ENCODE results near the gene GRIK2. TPM values are rescaled to one million over a fixed set of nuclear protein-coding genes. Genes with fewer than 3 reads are reported as not detected.

GRIK2 gene
- total RNA-seq, 1 donor from 2014 or later, result 11.3 TPM

- Histone ChIP-seq H3K9me3 (replicated peaks) (no peaks in the 10 kb centered on the region), H3K4me3 (no peak overlapping the region), H3K4me1 (no peaks in the 10 kb centered on the region), H3K27ac (replicated peaks) (no peak overlapping the region), H3K36me3 (no peaks in the 10 kb centered on the region), H3K27me3 (ENCODE audit: low read depth) (no peaks in the 10 kb centered on the region)
- TF ChIP-seq CTCF (IDR thresholded peaks at IDR 0.05; ENCODE audit: borderline replicate concordance), result no peak
- intact Hi-C loops (cut with micrococcal nuclease), result no loop called here
- DNase-seq, result no peak
These were observed 144.3 kb downstream of the GRIK2 start for GRCh38 chr6:101537753-101538316.

- no peaks in the 10 kb centered on the region for H3K9me3 ChIP-seq (replicated peaks)
- no peak for TF ChIP-seq CTCF (IDR thresholded peaks at IDR 0.05; ENCODE audit: borderline replicate concordance)
- DNase-seq, result no peak
- H3K36me3 ChIP-seq, result no peaks in the 10 kb centered on the region
- H3K27me3 ChIP-seq (ENCODE audit: low read depth), result no peaks in the 10 kb centered on the region
- intact Hi-C loops (cut with micrococcal nuclease), result no loop called here
- H3K27ac ChIP-seq (replicated peaks), result no peak overlapping the region
- no peaks in the 10 kb centered on the region for H3K4me1 ChIP-seq
- no peak overlapping the region for H3K4me3 ChIP-seq
These were observed 146.2 kb downstream of the GRIK2 start for GRCh38 chr6:101539510-101540245.

- no peaks in the 10 kb centered on the region for H3K4me1 ChIP-seq
- H3K9me3 ChIP-seq (replicated peaks), result no peaks in the 10 kb centered on the region
- no peak for DNase-seq
- H3K36me3 ChIP-seq, result no peaks in the 10 kb centered on the region
- no peak overlapping the region for H3K27ac ChIP-seq (replicated peaks)
- intact Hi-C loops (cut with micrococcal nuclease), result no loop called here
- no peaks in the 10 kb centered on the region for H3K27me3 ChIP-seq (ENCODE audit: low read depth)
- H3K4me3 ChIP-seq, result no peak overlapping the region
- TF ChIP-seq CTCF (IDR thresholded peaks at IDR 0.05; ENCODE audit: borderline replicate concordance), result no peak
These were observed 148.4 kb downstream of the GRIK2 start for GRCh38 chr6:101541894-101542293.

GRCh38 chr6:101543796-101544195, 150.3 kb downstream of the GRIK2 start:
- Histone ChIP-seq H3K4me3 (no peak overlapping the region), H3K27ac (replicated peaks) (no peak overlapping the region), H3K27me3 (ENCODE audit: low read depth) (no peaks in the 10 kb centered on the region), H3K4me1 (no peaks in the 10 kb centered on the region), H3K9me3 (replicated peaks) (no peaks in the 10 kb centered on the region), H3K36me3 (no peaks in the 10 kb centered on the region)
- intact Hi-C loops (cut with micrococcal nuclease), result no loop called here
- no peak for TF ChIP-seq CTCF (IDR thresholded peaks at IDR 0.05; ENCODE audit: borderline replicate concordance)
- no peak for DNase-seq

GRCh38 chr6:101544286-101544685, 150.8 kb downstream of the GRIK2 start:
- Histone ChIP-seq H3K4me1 (no peaks in the 10 kb centered on the region), H3K27ac (replicated peaks) (no peak overlapping the region), H3K36me3 (no peaks in the 10 kb centered on the region), H3K4me3 (no peak overlapping the region), H3K9me3 (replicated peaks) (no peaks in the 10 kb centered on the region), H3K27me3 (ENCODE audit: low read depth) (no peaks in the 10 kb centered on the region)
- intact Hi-C loops (cut with micrococcal nuclease), result no loop called here
- no peak for DNase-seq
- no peak for TF ChIP-seq CTCF (IDR thresholded peaks at IDR 0.05; ENCODE audit: borderline replicate concordance)

Data from left ventricle myocardium inferior (tissue), 1 donor.